ES-I3 (cell line): ENCODE measurements around the gene COL13A1.

Experiments
- H3K36me3 ChIP-seq: 2 replicates; pipeline ENCODE4 v1.6.1; 2013; ENCODE audit warnings: mild to moderate bottlenecking, low read length, control low read depth, moderate library complexity; ENCODE audit not compliant: insufficient read depth
- H3K4me1 ChIP-seq: 2 replicates; pipeline ENCODE4 v1.6.1; 2013; ENCODE audit warnings: mild to moderate bottlenecking, control low read depth, low read length; ENCODE audit not compliant: insufficient read depth
- H3K9ac ChIP-seq: 2 replicates; pipeline ENCODE4 v1.6.1; 2013; ENCODE audit warnings: low read depth, mild to moderate bottlenecking, low read length, moderate library complexity
- H3K9me3 ChIP-seq: 2 replicates; pipeline ENCODE4 v1.6.1; 2013; ENCODE audit warnings: mild to moderate bottlenecking, low read length, moderate library complexity; ENCODE audit not compliant: control insufficient read depth, insufficient read depth

Gene COL13A1

GRCh38 chr10:69851306-69851705 is 49.6 kb downstream of the COL13A1 start:
- peaks cover 34% of the 10 kb centered on the region for H3K4me1 ChIP-seq
- H3K9ac ChIP-seq: no peak overlapping the region
- no peaks in the 10 kb centered on the region for H3K9me3 ChIP-seq
- H3K36me3 ChIP-seq: no peaks in the 10 kb centered on the region

GRCh38 chr10:69853064-69853463 is 51.4 kb downstream of the COL13A1 start:
- Histone ChIP-seq H3K9ac (no peak overlapping the region), H3K36me3 (no peaks in the 10 kb centered on the region), H3K9me3 (no peaks in the 10 kb centered on the region), H3K4me1 (peaks cover 24% of the 10 kb centered on the region)

- peaks cover 15% of the 10 kb centered on the region for H3K4me1 ChIP-seq
- H3K9me3 ChIP-seq: no peaks in the 10 kb centered on the region
- no peak overlapping the region for H3K9ac ChIP-seq
- no peaks in the 10 kb centered on the region for H3K36me3 ChIP-seq
Observed at GRCh38 chr10:69854511-69855345, 53.0 kb downstream of the COL13A1 start.

- Histone ChIP-seq H3K9me3 (no peaks in the 10 kb centered on the region), H3K36me3 (no peaks in the 10 kb centered on the region), H3K4me1 (peaks cover 22% of the 10 kb centered on the region), H3K9ac (no peak overlapping the region)
Observed at GRCh38 chr10:69855346-69856111, 53.8 kb downstream of the COL13A1 start.

GRCh38 chr10:69856601-69857166 is 55.0 kb downstream of the COL13A1 start:
- Histone ChIP-seq H3K9ac (no peak overlapping the region), H3K4me1 (peaks cover 28% of the 10 kb centered on the region), H3K9me3 (no peaks in the 10 kb centered on the region)

GRCh38 chr10:69858201-69858600 is 56.5 kb downstream of the COL13A1 start:
- no peaks in the 10 kb centered on the region for H3K36me3 ChIP-seq
- H3K4me1 ChIP-seq: peaks cover 26% of the 10 kb centered on the region
- H3K9ac ChIP-seq: no peak overlapping the region
- no peaks in the 10 kb centered on the region for H3K9me3 ChIP-seq

More at GRCh38 chr10:69856601-69857166, 55.0 kb downstream of the COL13A1 start:
- H3K36me3 ChIP-seq: no peaks in the 10 kb centered on the region

- Histone ChIP-seq H3K9ac (no peak overlapping the region), H3K9me3 (no peaks in the 10 kb centered on the region), H3K4me1 (peaks cover 27% of the 10 kb centered on the region), H3K36me3 (no peaks in the 10 kb centered on the region)
Observed at GRCh38 chr10:69860271-69860670, 58.6 kb downstream of the COL13A1 start.

- Histone ChIP-seq H3K9ac (no peak overlapping the region), H3K36me3 (no peaks in the 10 kb centered on the region), H3K9me3 (no peaks in the 10 kb centered on the region), H3K4me1 (peaks cover 38% of the 10 kb centered on the region)
Observed at GRCh38 chr10:69861251-69862240, 59.8 kb downstream of the COL13A1 start.

GRCh38 chr10:69862882-69863530 is 61.3 kb downstream of the COL13A1 start:
- no peaks in the 10 kb centered on the region for H3K36me3 ChIP-seq
- H3K9me3 ChIP-seq: no peaks in the 10 kb centered on the region
- peaks cover 51% of the 10 kb centered on the region for H3K4me1 ChIP-seq
- no peak overlapping the region for H3K9ac ChIP-seq

GRCh38 chr10:69863580-69863979 is 61.9 kb downstream of the COL13A1 start:
- Histone ChIP-seq H3K9ac (no peak overlapping the region), H3K9me3 (no peaks in the 10 kb centered on the region), H3K36me3 (no peaks in the 10 kb centered on the region), H3K4me1 (peaks cover 54% of the 10 kb centered on the region)

GRCh38 chr10:69864321-69864720 is 62.6 kb downstream of the COL13A1 start:
- H3K9ac ChIP-seq: no peak overlapping the region
- H3K4me1 ChIP-seq: peaks cover 62% of the 10 kb centered on the region
- no peaks in the 10 kb centered on the region for H3K36me3 ChIP-seq
- H3K9me3 ChIP-seq: no peaks in the 10 kb centered on the region

GRCh38 chr10:69865450-69865849 is 63.7 kb downstream of the COL13A1 start:
- Histone ChIP-seq H3K4me1 (peaks cover 60% of the 10 kb centered on the region), H3K9ac (no peak overlapping the region), H3K36me3 (no peaks in the 10 kb centered on the region), H3K9me3 (no peaks in the 10 kb centered on the region)

GRCh38 chr10:69866246-69866687 is 64.6 kb downstream of the COL13A1 start:
- Histone ChIP-seq H3K36me3 (no peaks in the 10 kb centered on the region), H3K4me1 (peaks cover 57% of the 10 kb centered on the region), H3K9me3 (no peaks in the 10 kb centered on the region), H3K9ac (no peak overlapping the region)
